GM10847 (cell line): ENCODE results near the gene CDK16.

Source experiments
- POLR2A ChIP-seq: IDR thresholded peaks from 2 replicates; pipeline ENCODE4 v1.6.1; 2011; ENCODE audit not compliant: insufficient read length; ENCODE audit errors: extremely low read depth

CDK16 gene

DNA sequence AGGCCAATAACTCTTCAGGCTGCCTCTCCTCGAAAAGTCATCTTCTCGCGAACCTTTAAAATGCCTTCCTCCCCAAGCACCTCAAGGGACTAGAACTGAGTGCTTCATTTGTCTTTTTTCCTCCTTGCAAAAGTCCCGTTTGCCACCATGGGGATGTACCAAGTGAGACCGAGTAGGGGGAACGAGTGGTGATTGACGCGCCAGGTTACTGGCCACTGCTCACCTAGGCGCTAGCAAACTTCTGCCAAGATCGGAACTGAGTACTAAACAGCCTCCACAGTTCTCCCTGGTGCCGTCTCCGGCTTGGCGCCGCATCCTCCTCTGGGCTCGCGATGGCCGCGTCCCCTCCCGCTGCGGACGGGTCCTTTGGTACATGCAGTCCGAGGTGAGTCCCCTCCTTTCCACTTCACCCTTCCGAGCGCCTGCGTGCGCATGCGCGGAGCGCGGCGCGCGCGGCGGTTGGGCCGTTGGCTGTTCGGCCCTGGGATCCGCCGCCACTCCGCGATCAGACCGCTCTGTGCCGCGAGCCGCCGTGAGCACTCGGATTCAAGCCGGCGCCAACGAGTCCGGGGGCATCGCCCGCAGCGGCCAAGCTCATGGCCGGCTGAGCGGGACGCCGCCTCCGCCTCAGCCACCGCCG is at the start of gene CDK16:
Gene CDK16, plus strand, starts transcription at position 402 of the 640 bp plus-strand sequence. CDS start 4,877 bp downstream, outside the sequence.
- TF ChIP-seq POLR2A: peak; percentile 92

DNA sequence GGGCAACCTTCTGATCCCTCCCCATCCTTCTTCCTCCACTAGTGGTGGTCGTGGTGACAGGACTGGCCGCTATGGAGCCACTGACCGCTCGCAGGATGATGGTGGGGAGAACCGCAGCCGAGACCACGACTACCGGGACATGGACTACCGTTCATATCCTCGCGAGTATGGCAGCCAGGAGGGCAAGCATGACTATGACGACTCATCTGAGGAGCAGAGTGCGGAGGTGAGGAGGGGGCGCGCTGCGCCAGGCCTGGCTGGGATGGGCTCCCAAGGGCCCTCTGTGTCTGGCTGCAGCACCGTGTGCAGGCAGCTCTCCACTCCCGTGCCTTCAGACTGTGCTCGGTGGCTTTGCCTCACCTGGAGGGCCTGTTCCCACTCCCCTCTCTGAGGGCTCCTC is 49.2 kb upstream of the CDK16 start:
- TF ChIP-seq POLR2A: no peak

DNA sequence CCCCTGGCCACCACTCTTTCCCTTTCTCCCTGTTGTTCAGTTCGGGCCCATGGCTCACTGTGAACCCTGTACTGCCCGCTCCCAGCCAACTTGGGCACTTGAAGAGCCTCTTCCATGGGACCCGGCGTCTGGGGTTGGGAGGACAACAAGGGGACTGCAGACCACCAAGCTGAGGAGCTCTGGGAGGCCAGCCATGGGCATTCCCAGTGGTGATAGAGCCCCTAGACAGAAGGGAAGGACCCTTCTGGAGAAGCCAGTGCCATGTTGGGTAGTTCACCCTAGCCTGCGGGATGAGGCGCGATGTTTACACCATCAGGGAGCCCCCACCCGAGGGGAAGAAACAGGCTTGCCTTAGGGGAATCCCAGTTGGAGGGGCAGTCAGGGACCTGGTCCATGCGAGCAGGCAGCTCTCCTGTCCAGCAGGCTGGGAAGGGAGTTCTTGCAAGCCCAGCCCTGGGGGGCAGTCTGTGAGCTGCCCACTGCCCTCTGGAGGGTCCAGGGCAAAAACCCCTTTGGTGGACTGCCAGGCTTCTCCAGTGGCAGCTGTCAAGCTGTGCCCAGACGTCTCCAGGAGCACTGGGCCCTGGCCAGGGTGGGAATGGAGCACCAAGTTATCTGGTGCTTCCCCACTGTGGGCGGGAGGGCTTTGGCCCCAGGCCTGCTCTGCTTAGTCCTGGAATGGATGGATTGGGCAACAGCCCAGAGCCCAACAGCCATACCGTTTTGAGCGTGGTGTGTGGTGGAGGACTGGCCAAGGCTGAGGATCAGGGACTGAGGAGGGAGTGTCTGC is 48.6 kb upstream of the CDK16 start:
- TF ChIP-seq POLR2A: no peak

DNA sequence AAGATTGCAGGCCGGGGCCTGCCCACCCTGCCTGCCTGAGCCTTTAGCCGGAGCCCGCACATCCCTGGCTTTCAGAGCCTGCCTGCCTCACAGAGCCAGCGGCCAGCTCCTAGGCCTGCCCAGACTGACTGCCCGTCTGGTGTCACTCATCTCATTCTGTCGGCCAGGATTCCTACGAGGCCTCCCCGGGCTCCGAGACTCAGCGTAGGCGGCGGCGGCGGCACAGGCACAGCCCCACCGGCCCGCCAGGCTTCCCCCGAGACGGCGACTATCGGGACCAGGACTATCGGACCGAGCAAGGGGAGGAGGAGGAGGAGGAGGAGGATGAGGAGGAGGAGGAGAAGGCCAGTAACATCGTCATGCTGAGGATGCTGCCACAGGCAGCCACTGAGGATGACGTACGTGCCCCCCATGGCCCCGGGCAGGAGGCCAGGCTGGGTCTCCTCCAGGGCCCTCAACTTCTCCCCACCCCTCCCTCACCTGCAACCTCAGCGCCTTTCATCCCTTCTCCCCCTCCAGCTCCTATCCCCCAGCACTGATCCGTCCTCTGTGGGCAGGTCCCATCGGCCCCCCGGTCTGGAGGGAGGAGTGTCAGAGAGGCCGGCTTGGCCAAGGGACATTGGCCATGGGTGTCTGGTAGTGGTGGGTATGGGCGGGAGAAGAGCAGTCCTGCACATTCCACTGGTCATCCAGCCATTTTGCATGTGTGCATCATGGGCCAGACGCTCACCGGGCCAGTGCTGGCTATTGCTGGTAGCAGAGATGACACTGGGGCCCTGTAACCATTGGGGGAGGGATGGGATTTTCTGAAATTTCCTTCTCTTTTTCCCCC is 47.4 kb upstream of the CDK16 start:
- no peak for TF ChIP-seq POLR2A

DNA sequence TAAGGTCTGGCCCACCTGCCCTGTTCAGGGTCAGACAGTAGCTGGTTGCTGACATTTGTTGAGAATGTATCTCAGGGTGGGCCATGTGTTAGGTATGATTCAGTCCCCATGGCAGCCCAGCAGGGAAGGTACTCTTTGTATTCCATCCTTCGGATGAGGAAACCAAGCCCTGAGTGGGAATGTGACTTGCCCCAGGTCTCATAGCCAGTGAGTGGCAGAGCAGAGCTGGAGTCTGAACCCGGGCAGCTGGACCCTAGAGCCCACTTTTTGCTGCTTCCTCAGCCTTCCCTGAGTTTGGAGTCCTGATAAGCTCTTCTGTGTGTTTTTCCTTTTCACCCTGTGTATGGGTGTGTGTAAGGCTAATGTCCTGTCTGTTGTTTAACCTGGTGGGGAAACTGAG is 46.5 kb upstream of the CDK16 start:
- TF ChIP-seq POLR2A: no peak

DNA sequence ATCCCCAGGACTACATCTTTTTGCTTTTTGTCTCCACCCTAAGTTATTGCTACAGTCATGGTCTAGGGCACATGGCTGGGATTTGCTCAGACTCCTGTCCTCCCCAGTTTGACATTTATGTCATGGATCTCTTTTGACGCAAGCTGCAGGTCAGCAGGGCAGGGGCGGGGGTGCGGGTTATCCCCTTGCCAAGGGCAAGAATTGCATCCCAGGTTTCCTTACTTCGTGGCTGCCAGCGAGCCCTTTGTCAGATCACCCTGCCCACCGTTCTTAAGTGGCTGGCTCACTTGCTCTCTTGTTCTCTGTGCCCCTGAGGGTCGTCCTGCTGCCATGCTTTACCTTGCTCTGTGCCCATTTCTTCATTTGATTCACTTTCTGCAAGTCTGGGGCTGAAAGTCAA is 45.9 kb upstream of the CDK16 start:
- no peak for TF ChIP-seq POLR2A

DNA sequence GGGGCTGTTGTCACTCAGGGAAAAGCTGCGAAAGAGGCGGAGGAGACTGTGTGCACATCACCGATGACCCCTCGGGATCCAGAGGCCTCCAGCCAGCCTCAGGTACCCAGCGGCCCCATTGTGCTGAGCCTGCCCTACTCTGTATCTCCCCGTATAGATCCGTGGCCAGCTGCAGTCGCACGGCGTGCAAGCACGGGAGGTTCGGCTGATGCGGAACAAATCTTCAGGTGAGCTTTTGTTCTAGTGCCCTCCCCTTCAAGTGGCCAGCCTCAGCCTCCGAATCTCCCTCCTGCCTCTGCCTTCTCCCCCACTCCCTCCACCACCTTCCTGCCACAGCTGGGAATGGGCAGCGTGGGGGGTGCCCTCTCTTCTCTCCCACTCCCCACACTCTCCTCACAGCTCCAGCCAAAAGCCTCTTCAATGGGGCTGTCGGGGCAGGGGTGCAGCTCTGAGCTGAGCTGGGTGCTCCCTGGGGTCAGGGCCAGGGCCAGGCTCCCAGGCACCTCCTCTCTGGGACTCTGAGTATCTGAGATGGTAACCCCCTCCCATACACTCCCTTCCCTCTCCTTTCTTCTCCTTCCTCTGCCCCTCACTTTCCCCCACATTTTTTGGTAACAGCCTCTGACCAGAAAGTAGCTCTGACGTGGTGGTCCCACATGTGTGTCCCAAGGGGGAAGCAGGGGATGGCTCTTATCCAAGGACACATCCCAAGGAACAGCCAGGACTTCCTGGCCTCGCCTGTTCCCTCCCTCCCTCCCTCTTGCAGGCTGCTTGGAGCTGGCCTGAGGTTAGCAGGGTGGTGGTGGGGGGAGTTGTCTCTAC is 45.3 kb upstream of the CDK16 start:
- no peak for TF ChIP-seq POLR2A

DNA sequence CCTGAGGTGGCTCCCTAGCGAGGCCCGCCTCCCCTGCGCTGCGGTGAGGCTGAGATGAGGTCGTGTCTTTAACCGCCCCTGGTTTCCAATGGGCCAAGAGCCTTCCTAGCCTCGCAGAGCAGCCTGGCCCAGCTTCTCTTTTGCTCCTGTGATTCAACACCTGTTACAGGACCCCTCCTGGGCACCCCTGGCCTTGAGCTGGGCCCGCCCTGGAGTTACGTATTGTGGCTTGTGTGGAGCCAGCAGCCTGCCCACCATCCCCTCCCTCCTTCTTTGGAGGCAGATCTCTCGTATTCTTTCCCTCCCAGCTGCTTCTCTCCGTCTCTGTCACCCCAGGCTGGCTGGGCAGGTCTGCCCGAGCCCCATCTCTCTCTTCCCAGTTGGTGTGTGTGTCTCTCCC is 44.1 kb upstream of the CDK16 start:
- TF ChIP-seq POLR2A: no peak

DNA sequence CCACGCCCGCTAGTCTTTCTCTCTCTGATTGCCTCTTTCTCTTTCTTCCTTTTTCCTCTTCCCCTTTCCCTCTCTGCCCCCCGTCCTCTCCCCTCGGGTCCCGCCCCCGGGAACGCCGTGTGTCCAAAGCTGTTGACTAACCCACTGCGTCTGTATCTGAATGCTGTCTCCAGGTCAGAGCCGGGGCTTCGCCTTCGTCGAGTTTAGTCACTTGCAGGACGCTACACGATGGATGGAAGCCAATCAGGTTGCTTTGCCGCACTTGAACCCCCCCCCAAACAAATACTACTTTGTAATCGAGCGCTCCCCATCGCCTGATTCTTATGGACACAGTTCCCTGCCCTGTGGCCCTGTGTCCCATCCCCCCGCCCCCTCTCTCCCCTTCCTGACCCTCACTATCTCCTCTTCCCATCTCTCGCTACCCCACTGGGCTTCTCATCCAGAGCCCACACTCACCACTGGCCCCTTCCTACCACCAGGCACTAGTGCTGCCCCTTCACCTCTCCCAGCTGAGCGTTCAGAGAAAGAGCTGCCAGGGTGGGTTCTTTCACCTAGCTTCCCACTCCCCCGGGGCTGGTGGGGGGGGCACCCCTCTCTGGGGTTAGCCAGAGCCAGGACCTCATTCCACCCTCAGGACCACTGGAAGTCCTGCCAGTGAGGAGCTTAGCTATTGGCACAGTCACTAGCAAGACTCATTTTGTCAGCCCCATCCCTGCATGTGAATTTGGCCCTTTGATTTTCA is 43.5 kb upstream of the CDK16 start:
- TF ChIP-seq POLR2A: no peak

DNA sequence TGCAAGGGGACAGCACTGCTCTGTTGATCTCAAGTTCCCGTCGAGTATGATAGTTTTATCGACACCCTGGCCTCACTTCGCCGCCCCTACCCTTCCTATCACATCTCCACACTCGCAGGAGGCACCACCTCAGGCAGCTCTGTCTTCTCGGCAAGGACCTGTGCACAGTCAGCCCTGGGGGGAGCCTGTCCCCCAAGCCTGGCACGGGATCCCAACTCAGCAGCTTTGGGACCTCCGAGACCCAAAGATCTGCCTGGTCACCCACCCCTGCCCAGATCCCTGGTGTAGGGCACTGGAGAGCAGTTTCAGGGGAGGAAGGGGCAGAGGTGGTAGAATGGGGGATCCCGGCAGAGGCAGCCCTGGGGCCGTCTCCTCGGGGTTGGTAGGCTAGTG is 42.9 kb upstream of the CDK16 start:
- TF ChIP-seq POLR2A: no peak

DNA sequence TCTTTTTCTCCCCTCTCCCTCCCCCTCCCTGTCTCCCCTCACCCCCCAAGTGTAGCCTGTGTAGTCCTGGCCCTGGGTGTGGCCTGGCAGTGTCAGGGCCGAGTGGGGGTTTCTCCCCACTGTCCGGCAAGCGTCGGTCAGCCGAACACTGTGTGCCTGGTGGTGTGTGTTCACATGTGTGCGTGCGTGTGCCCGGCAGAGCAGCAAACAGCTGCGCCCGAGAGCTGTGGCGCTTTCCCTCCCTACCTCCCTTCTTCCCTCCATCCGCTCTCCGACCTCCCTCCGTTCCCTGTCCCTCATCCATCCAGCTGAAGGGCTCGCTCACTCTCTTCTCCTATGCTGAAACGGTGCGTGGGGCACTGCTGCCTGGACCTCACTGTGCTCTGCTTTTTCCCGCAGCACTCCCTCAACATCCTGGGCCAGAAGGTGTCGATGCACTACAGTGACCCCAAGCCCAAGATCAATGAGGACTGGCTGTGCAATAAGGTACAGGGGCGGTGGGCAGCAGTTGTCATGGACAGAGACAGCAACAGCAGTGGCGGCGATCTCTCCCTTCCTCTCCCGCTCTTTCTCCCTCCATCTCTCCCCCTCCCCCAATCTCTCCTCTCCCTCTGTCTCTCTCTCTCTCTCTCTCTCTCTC is 42.3 kb upstream of the CDK16 start:
- no peak for TF ChIP-seq POLR2A

DNA sequence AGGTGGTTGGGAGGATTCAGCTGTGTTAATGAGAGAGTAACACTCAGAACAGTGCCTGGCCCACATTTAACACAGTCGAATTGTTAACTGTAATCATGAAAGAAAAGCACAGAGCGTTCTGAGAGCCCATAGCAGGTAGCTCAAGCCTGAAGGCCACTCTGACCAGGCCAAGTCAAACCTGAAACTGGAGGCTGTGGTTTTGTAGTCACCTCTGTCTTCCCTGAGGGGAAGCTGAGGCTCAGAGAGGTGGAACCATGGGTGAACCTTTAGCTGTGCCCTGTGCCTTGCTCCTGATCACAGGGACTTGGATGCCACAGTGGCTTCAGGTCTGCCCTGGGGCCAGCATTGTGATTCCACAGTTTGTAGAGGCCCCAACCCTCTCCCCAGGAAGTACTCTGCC is 41.4 kb upstream of the CDK16 start:
- no peak for TF ChIP-seq POLR2A

DNA sequence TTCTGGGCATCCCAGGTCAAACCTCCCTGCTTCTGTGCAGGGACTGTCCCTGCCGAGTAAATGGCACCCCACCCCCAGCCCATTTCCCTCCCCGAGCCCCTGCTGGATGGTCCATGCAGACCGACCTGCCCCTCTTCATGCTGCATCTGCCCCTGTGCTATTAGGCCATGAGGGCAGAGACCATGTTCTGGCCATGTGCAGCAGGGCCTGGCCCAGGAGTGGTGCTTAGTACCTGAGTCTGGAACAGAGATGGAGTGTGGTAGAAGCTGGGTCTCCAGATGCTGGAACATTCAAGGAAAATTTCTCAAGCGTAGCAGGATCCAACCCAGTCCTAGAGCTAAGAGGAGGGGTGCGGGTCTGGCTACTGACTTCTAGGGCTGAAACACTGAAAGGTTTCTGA is 40.1 kb upstream of the CDK16 start:
- no peak for TF ChIP-seq POLR2A
